K562 (cell line): Measurements from ENCODE around the gene SLC5A5. TPM values are rescaled to one million over a fixed set of nuclear protein-coding genes. Genes with fewer than 3 reads are reported as not detected.

Experiments
- BRCA1 ChIP-seq, 2 experiments: fragments of 450-650 bp in 1 of 2; sonication (generic) in 1 of 2; formaldehyde crosslinking in 1 of 2; IDR thresholded peaks; 2 replicates each; pipeline versions ENCODE4 v1.5.0 to v1.6.1; 2017 to 2020; ENCODE audit warnings: mild to moderate bottlenecking in 1 of 2, missing genetic modification reagents in 1 of 2
- CBFA2T3 ChIP-seq: fragments of 450-650 bp; IDR thresholded peaks from 2 replicates; pipeline ENCODE4 v1.6.1; 2017
- CBX5 ChIP-seq: IDR thresholded peaks from 2 replicates; pipeline ENCODE4 v1.6.1; 2014; ENCODE audit warnings: low read depth, borderline replicate concordance
- EGR1 ChIP-seq: fragments of 450-650 bp; conservative IDR thresholded peaks from 2 replicates; pipeline ENCODE4 v1.6.1; 2017; ENCODE audit warnings: mild to moderate bottlenecking
- ELK1 ChIP-seq: sonication (generic); formaldehyde crosslinking; IDR thresholded peaks from 2 replicates; pipeline ENCODE4 v1.8.1; 2022; ENCODE audit warnings: missing genetic modification reagents
- EP400 ChIP-seq: fragments of 450-650 bp; IDR thresholded peaks from 2 replicates; pipeline ENCODE4 v1.6.1; 2017; ENCODE audit warnings: antibody characterized with exemption, mild to moderate bottlenecking, moderate library complexity
- ESRRA ChIP-seq: fragments of 450-650 bp; IDR thresholded peaks from 2 replicates; pipeline ENCODE4 v1.6.1; 2014; ENCODE audit warnings: low read depth, mild to moderate bottlenecking, moderate library complexity, borderline replicate concordance
- FOXP4 ChIP-seq: sonication (generic); formaldehyde crosslinking; IDR thresholded peaks from 2 replicates; pipeline ENCODE4 v1.8.0; 2022; ENCODE audit warnings: mild to moderate bottlenecking, missing genetic modification reagents, borderline replicate concordance
- JUND ChIP-seq, 2 experiments: IDR thresholded peaks; 2 replicates in 1 of 2; 3 replicates in 1 of 2; pipeline ENCODE4 v1.6.1; 2011; ENCODE audit warnings: borderline replicate concordance in 2 of 2, low read depth in 2 of 2, low read length in 2 of 2, improper control_type of control experiment in 1 of 2, missing biosample characterization in 1 of 2, missing genetic modification characterization in 1 of 2, missing genetic modification reagents in 1 of 2
- KLF10 ChIP-seq: fragments of 250-450 bp; sonication (Bioruptor Pico); IDR thresholded peaks from 2 replicates; pipeline ENCODE4 v1.6.1; 2021; ENCODE audit warnings: matching md5 sums
- MYC ChIP-seq, 2 experiments: fragments of 250-450 bp in 1 of 2; sonication (Bioruptor Pico) in 1 of 2; IDR thresholded peaks; 2 replicates each; pipeline versions ENCODE4 v1.5.1 to v1.6.1; 2012 to 2021; ENCODE audit warnings: low read depth in 2 of 2, borderline replicate concordance in 1 of 2, improper control_type of control experiment in 1 of 2, low read length in 1 of 2, mild to moderate bottlenecking in 1 of 2, moderate library complexity in 1 of 2
- MYNN ChIP-seq, 2 experiments: sonication (generic); formaldehyde crosslinking in 1 of 2; IDR thresholded peaks; 2 replicates each; pipeline versions ENCODE4 v1.5.0 to v1.6.1; 2016 to 2020; ENCODE audit warnings: antibody characterized with exemption in 1 of 2, missing genetic modification reagents in 1 of 2
- NR2C1 ChIP-seq, 2 experiments: fragments of 450-650 bp; IDR thresholded peaks; 2 replicates each; pipeline ENCODE4 v1.6.1; 2017; ENCODE audit warnings: mild to moderate bottlenecking in 2 of 2, antibody characterized with exemption in 1 of 2, inconsistent platforms in 1 of 2, missing compliant biosample characterization in 1 of 2, missing genetic modification characterization in 1 of 2
- NR2C2 ChIP-seq, 2 experiments: fragments of 200-800 bp in 1 of 2; sonication (Bioruptor generic) in 1 of 2; sonication (generic) in 1 of 2; formaldehyde crosslinking in 1 of 2; IDR thresholded peaks; 2 replicates each; pipeline versions ENCODE4 v1.6.1 to v1.8.0; 2016 to 2022; ENCODE audit warnings: mild to moderate bottlenecking in 1 of 2, missing compliant biosample characterization in 1 of 2, missing genetic modification characterization in 1 of 2, missing genetic modification reagents in 1 of 2
- NRF1 ChIP-seq, 2 experiments: fragments of 450-650 bp; IDR thresholded peaks in 1 of 2; conservative IDR thresholded peaks in 1 of 2; 2 replicates each; pipeline ENCODE4 v1.6.1; 2014; ENCODE audit warnings: mild to moderate bottlenecking in 2 of 2
- POLR2A ChIP-seq: fragments of 450-650 bp; conservative IDR thresholded peaks from 2 replicates; pipeline ENCODE4 v1.6.1; 2016
- PTBP1 ChIP-seq: fragments of 200-400 bp; formaldehyde crosslinking; IDR thresholded peaks from 2 replicates; pipeline ENCODE4 v1.6.1; 2017; ENCODE audit warnings: low read depth, low read length
- RBM39 ChIP-seq: fragments of 200-400 bp; formaldehyde crosslinking; optimal IDR thresholded peaks from 2 replicates; pipeline ENCODE3; 2018; ENCODE audit warnings: low read depth, low read length
- TRIM28 ChIP-seq: fragments of 450-650 bp; IDR thresholded peaks from 2 replicates; pipeline ENCODE4 v1.6.1; 2017
- ZBTB7A ChIP-seq: IDR thresholded peaks from 2 replicates; pipeline ENCODE4 v1.6.1; 2011; ENCODE audit warnings: low read depth, mild to moderate bottlenecking, low read length, moderate library complexity, borderline replicate concordance; ENCODE audit not compliant: control insufficient read depth
- ZKSCAN8 ChIP-seq: fragments of 200-800 bp; sonication (Bioruptor generic); IDR thresholded peaks from 2 replicates; pipeline ENCODE4 v1.6.1; 2016; ENCODE audit warnings: missing genetic modification characterization, missing compliant biosample characterization
- ZNF174 ChIP-seq: fragments of 250-450 bp; sonication (Bioruptor Pico); IDR thresholded peaks from 2 replicates; pipeline ENCODE4 v1.4.0; 2020; ENCODE audit warnings: mild to moderate bottlenecking
- ZNF586 ChIP-seq: fragments of 450-650 bp; formaldehyde crosslinking; conservative IDR thresholded peaks from 2 replicates; pipeline ENCODE4 v1.4.0; 2020; ENCODE audit warnings: mild to moderate bottlenecking, moderate library complexity
- polyA plus RNA-seq, 8 experiments: library from polyadenylated mRNA; depleted of rRNA in 4 of 8; stranded (reverse) in 5 of 8; unstranded in 3 of 8; fragments of >200 nt; fragmentation: Nextera tagmentation in 2 of 8; fragmentation: Illumina TruSeq in 1 of 8; extraction: Ambion mirVana in 2 of 8; extraction: Trizol in 1 of 8; gene quantifications; 2 replicates each; pipeline versions ENCODE4 v1.2.1 to v1.2.3, GENCODE V29; 2011 to 2014; ENCODE audit warnings: inconsistent platforms in 1 of 8, missing spikeins in 1 of 8
- total RNA-seq, 7 experiments: library from RNA; depleted of rRNA in 6 of 7; stranded (reverse); fragments of >200 nt in 6 of 7; fragmentation: Illumina TruSeq in 2 of 7; extraction: Trizol in 2 of 7; gene quantifications; 2 replicates each; pipeline versions ENCODE4 v1.2.1 to v1.2.3, GENCODE V29; 2011 to 2021; ENCODE audit warnings: low replicate concordance in 1 of 7

The SLC5A5 gene
- total and polyA plus RNA-seq, 9 of the 15 experiments (the other 6 are each of a cell fraction or from before 2014, with no cell fraction given), result 0.10 to 0.73 (median 0.23) TPM

- TF ChIP-seq MYC (IDR thresholded peaks at IDR 0.05; ENCODE audit: low read depth, low read length) (peak; percentile 71; the same call in 1 of the 2 replicates), MYC (CRISPR knock-in tag; IDR thresholded peaks at IDR 0.05; ENCODE audit: borderline replicate concordance, low read depth) (no peak), NR2C2 (CRISPR knock-in tag; IDR thresholded peaks at IDR 0.05) (peak; percentile 54; the same call in 1 of the 2 replicates), NR2C2 (tag; IDR thresholded peaks at IDR 0.05) (peak; percentile 18; the same call in 1 of the 2 replicates), ESRRA (peak; percentile 87), ZNF174 (no peak), JUND (IDR thresholded peaks at IDR 0.05; ENCODE audit: borderline replicate concordance, low read depth, low read length) (no peak), JUND (tag; IDR thresholded peaks at IDR 0.05; ENCODE audit: borderline replicate concordance, low read depth, low read length) (peak; percentile 45; the same call in 1 of the 3 replicates), NRF1 (conservative IDR thresholded peaks at IDR 0.05 in 1 of 2, IDR thresholded peaks at IDR 0.05 in 1 of 2) (0 out of 4 replicates have a peak, but pooled peaks of 1 of the 2 experiments have one; percentile 24), ZKSCAN8 (CRISPR knock-in tag) (no peak), POLR2A (peak; percentile 72), MYNN (IDR thresholded peaks at IDR 0.05) (peak; percentile 41), MYNN (CRISPR knock-in tag; IDR thresholded peaks at IDR 0.05) (no peak), FOXP4 (CRISPR knock-in tag) (peak; percentile 56), BRCA1 (IDR thresholded peaks at IDR 0.05) (no peak), BRCA1 (CRISPR knock-in tag; IDR thresholded peaks at IDR 0.05) (peak; percentile 80; the same call in 1 of the 2 replicates), EP400 (peak; percentile 47; the same call in 1 of the 2 replicates), TRIM28 (0 out of 2 replicates have a peak, but pooled peaks have one; percentile 22), CBX5 (no peak), ZNF586 (CRISPR knock-in tag) (no peak), KLF10 (peak; percentile 40; the same call in 1 of the 2 replicates), EGR1 (no peak), ELK1 (CRISPR knock-in tag) (no peak), CBFA2T3 (no peak), PTBP1 (peak; percentile 49; the same call in 1 of the 2 replicates), NR2C1 (IDR thresholded peaks at IDR 0.05) (no peak; the same call in 1 of the 2 replicates), NR2C1 (tag; IDR thresholded peaks at IDR 0.05) (peak; percentile 51; the same call in 1 of the 2 replicates), RBM39 (peak; percentile 82), ZBTB7A (peak; percentile 42; the same call in 1 of the 2 replicates)
Measured at GRCh38 chr19:17865364-17866311, 6.1 kb upstream of the SLC5A5 start (continued).
